GM18511 (cell line): Measurements from ENCODE around the gene U2AF2.

ENCODE experiments used
- ATAC-seq: cut with Tn5 transposase; IDR thresholded peaks from one replicate; pipeline ENCODE4 v1.9.1; 2021; ENCODE audit warnings: mild to moderate bottlenecking, moderate library complexity; ENCODE audit not compliant: unreplicated experiment

U2AF2 gene

GRCh38 chr19:55642153-55643002 is 12.5 kb upstream of the U2AF2 start:
- ATAC-seq: no peak

GRCh38 chr19:55643003-55643886 is 11.6 kb upstream of the U2AF2 start, which contains the start of gene ZNF581:
Gene ZNF581, plus strand, starts transcription at chr19:55643649. Its CDS starts 923 bp downstream, at chr19:55644572.
- peak; percentile 31 for ATAC-seq

GRCh38 chr19:55643887-55644176 is 11.0 kb upstream of the U2AF2 start:
- ATAC-seq: no peak

- ATAC-seq: no peak
Observed at GRCh38 chr19:55644191-55644833, 10.5 kb upstream of the U2AF2 start.

GRCh38 chr19:55644842-55645511 is 9.9 kb upstream of the U2AF2 start:
- ATAC-seq: no peak

- no peak for ATAC-seq
Observed at GRCh38 chr19:55645512-55645881, 9.3 kb upstream of the U2AF2 start.

- no peak for ATAC-seq
Observed at GRCh38 chr19:55646889-55647731, 7.7 kb upstream of the U2AF2 start.

- no peak for ATAC-seq
Observed at GRCh38 chr19:55647732-55648584, 6.9 kb upstream of the U2AF2 start, which contains the start of gene CCDC106. Gene CCDC106, plus strand, starts transcription at chr19:55648212. Its CDS starts 835 bp downstream, at chr19:55649047.

GRCh38 chr19:55648585-55649267 is 6.1 kb upstream of the U2AF2 start:
- no peak for ATAC-seq

GRCh38 chr19:55649268-55650125 is 5.3 kb upstream of the U2AF2 start:
- ATAC-seq: no peak

GRCh38 chr19:55650126-55650557 is 4.7 kb upstream of the U2AF2 start:
- ATAC-seq: no peak

GRCh38 chr19:55650602-55651230 is 4.1 kb upstream of the U2AF2 start:
- no peak for ATAC-seq

GRCh38 chr19:55651236-55651635 is 3.6 kb upstream of the U2AF2 start:
- ATAC-seq: no peak

- no peak for ATAC-seq
Observed at GRCh38 chr19:55652311-55653128, 2.3 kb upstream of the U2AF2 start.

- ATAC-seq: peak; percentile 51
Observed at GRCh38 chr19:55653651-55654322, 1.0 kb upstream of the U2AF2 start.
